HepG2 (cell line): ENCODE measurements around the gene SPC24. TPM values are rescaled to one million over a fixed set of nuclear protein-coding genes. Genes with fewer than 3 reads are reported as not detected.
A peak's percentile ranks its signal among the peaks of the same experiment; 100 is the strongest.

Source experiments
- ATAD3A ChIP-seq: sonication (generic); formaldehyde crosslinking; IDR thresholded peaks from 2 replicates; pipeline ENCODE4 v1.4.0; 2020; ENCODE audit warnings: missing genetic modification reagents
- CSRNP2 ChIP-seq: sonication (generic); formaldehyde crosslinking; conservative IDR thresholded peaks from 2 replicates; pipeline ENCODE4 v1.8.0; 2022; ENCODE audit warnings: low read depth, missing genetic modification reagents
- DNMT3B ChIP-seq: conservative IDR thresholded peaks from 2 replicates; pipeline ENCODE4 v1.6.1; 2016; ENCODE audit warnings: missing biosample characterization, control low read depth
- MEIS1 ChIP-seq: sonication (generic); formaldehyde crosslinking; IDR thresholded peaks from 2 replicates; pipeline ENCODE4 v1.9.0; 2021; ENCODE audit warnings: mild to moderate bottlenecking, missing genetic modification reagents, moderate library complexity, borderline replicate concordance
- NFATC3 ChIP-seq: sonication (generic); formaldehyde crosslinking; IDR thresholded peaks from 2 replicates; pipeline ENCODE4 v1.5.1; 2020; ENCODE audit warnings: mild to moderate bottlenecking, missing genetic modification reagents
- PATZ1 ChIP-seq: sonication (generic); formaldehyde crosslinking; IDR thresholded peaks from 2 replicates; pipeline ENCODE4 v1.4.0; 2020; ENCODE audit warnings: missing genetic modification reagents
- SKI ChIP-seq: fragments of 450-650 bp; IDR thresholded peaks from one replicate; pipeline ENCODE4 v1.6.1; 2018; ENCODE audit warnings: mild to moderate bottlenecking; ENCODE audit not compliant: partially characterized antibody
- SOX6 ChIP-seq, 2 experiments: fragments of 450-650 bp in 1 of 2; sonication (generic) in 1 of 2; formaldehyde crosslinking in 1 of 2; IDR thresholded peaks; 2 replicates each; pipeline versions ENCODE4 v1.4.0 to v1.6.1; 2017 to 2020; ENCODE audit warnings: antibody characterized with exemption in 1 of 2, mild to moderate bottlenecking in 1 of 2, missing genetic modification reagents in 1 of 2
- STAG1 ChIP-seq: sonication (generic); formaldehyde crosslinking; IDR thresholded peaks from 2 replicates; pipeline ENCODE4 v1.4.0; 2020; ENCODE audit warnings: missing genetic modification reagents
- TFDP2 ChIP-seq: sonication (generic); formaldehyde crosslinking; IDR thresholded peaks from 2 replicates; pipeline ENCODE4 v1.4.0; 2020; ENCODE audit warnings: missing genetic modification reagents
- ZBTB34 ChIP-seq: sonication (generic); formaldehyde crosslinking; IDR thresholded peaks from 2 replicates; pipeline ENCODE4 v1.8.0; 2022; ENCODE audit warnings: mild to moderate bottlenecking, missing genetic modification reagents
- ZBTB39 ChIP-seq: sonication (generic); formaldehyde crosslinking; IDR thresholded peaks from 2 replicates; pipeline ENCODE4 v1.5.0; 2020; ENCODE audit warnings: missing genetic modification reagents
- ZFP36L2 ChIP-seq: sonication (generic); formaldehyde crosslinking; IDR thresholded peaks from 2 replicates; pipeline ENCODE4 v1.4.0; 2020; ENCODE audit warnings: missing genetic modification reagents
- ZNF382 ChIP-seq: sonication (generic); formaldehyde crosslinking; IDR thresholded peaks from 2 replicates; pipeline ENCODE4 v1.5.0; 2020; ENCODE audit warnings: missing genetic modification reagents, mild to moderate bottlenecking, borderline replicate concordance
- ZSCAN21 ChIP-seq: sonication (generic); formaldehyde crosslinking; IDR thresholded peaks from 2 replicates; pipeline ENCODE4 v1.8.0; 2022; ENCODE audit warnings: mild to moderate bottlenecking, missing genetic modification reagents, moderate library complexity, borderline replicate concordance
- polyA plus RNA-seq, 8 experiments: library from polyadenylated mRNA; depleted of rRNA in 3 of 8; stranded (reverse) in 7 of 8; unstranded in 1 of 8; fragments of >200 nt; fragmentation: Illumina TruSeq in 4 of 8; extraction: Trizol in 4 of 8; gene quantifications; 2 replicates each; pipeline versions ENCODE4 v1.2.1 to v1.2.3, GENCODE V29; 2011 to 2016; ENCODE audit warnings: low read depth in 4 of 8, missing spikeins in 1 of 8, mixed read lengths in 1 of 8; ENCODE audit not compliant: insufficient read depth in 1 of 8
- total RNA-seq, 5 experiments: library from RNA; depleted of rRNA; stranded (reverse); fragments of >200 nt; fragmentation: Illumina TruSeq; extraction: Trizol; gene quantifications; 2 replicates each; pipeline ENCODE4 v1.2.3, GENCODE V29; 2016; ENCODE audit warnings: low read depth in 1 of 5

SPC24 gene
- total and polyA plus RNA-seq, 2 of the 13 experiments (the other 11 are each of a cell fraction or from before 2014, with no cell fraction given), result 10.0 to 46.2 TPM

- TF ChIP-seq MEIS1 (CRISPR knock-in tag) (peak; percentile 37; the same call in 1 of the 2 replicates), CSRNP2 (CRISPR knock-in tag) (no peak), ZNF382 (CRISPR knock-in tag) (no peak), TFDP2 (peak; percentile 65; the same call in 1 of the 2 replicates), SOX6 (IDR thresholded peaks at IDR 0.05) (no peak), SOX6 (CRISPR knock-in tag; IDR thresholded peaks at IDR 0.05) (peak; percentile 50), ATAD3A (CRISPR knock-in tag) (no peak), NFATC3 (CRISPR knock-in tag) (no peak), SKI (peak; percentile 20), ZFP36L2 (CRISPR knock-in tag) (no peak), PATZ1 (CRISPR knock-in tag) (peak; percentile 71), STAG1 (CRISPR knock-in tag) (peak; percentile 92), ZBTB34 (CRISPR knock-in tag) (no peak), ZBTB39 (CRISPR knock-in tag) (0 out of 2 replicates have a peak, but pooled peaks have one; percentile 41), DNMT3B (CRISPR knock-in tag) (peak; percentile 69; the same call in 1 of the 2 replicates), ZSCAN21 (CRISPR knock-in tag) (0 out of 2 replicates have a peak, but pooled peaks have one; percentile 35)
Measured at GRCh38 chr19:11137542-11138384, 17.8 kb downstream of the SPC24 start (continued).
